Activated CD8-positive, alpha-beta memory T cell treated with anti-CD3 and anti-CD28 coated beads, Interleukin-2, amount 50 U/mL, for 24 hours (primary cell): ENCODE measurements around the gene OR4D1.
"Not testable (repeated sequence)": the region's sequence is repeated elsewhere in the genome, so short reads cannot be mapped to it uniquely, and the experiment has no call there.

Experiments used
- DNase-seq: peaks from one replicate; pipeline ENCODE4 v3.0.0-alpha.2; 2020; ENCODE audit errors: extremely low read depth

OR4D1 gene

DNA sequence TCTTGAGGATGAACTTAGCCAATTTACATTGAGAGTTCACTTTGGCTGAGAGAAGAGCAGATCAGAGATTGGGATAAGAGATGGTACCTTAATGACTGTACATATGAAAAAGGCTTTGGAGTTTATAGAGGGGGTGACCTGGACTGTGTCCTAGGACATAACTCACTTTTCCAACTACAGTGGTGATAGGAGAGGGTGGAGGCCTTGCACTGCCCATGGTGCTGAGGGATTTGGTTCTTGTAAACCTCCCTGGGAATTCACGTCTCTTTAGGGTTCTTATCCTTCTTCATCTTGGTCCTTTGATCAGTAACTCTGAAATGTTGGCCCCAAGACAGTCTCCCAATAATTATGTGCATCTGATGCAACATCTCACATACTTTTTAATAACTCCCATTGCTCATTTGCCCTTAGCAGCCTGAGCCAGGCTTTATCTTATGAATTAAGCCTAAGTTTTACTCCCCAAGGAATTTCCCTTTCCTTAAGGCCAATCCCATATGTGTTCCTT lies at the start of gene OR4D1:
OR4D1 (plus strand) TSS at position 455 of the 505 bp plus-strand sequence. CDS start 6,770 bp downstream, outside the sequence.
- DNase-seq: no peak

GRCh38 chr17:58100506-58100905 lies 47.7 kb upstream of the OR4D1 start:
- no peak for DNase-seq

DNA sequence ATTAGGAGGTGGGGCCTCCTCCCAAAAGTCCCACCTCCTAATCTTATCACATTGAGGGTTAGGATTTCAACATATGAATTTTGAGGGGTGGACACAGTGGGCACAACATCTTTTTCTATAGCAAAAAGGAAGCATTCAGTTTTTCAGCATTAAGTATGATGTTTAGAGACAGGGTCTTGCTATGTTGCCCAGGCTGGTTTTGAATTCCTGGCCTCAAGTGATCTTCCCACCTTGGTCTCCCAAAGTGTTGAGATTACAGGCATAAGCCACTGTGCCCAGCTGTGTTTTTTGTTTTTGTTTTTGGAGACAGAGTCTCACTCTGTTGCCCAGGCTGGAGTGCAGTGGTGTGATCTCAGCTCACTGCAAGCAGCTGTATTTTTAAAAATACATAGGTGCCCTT lies 46.3 kb upstream of the OR4D1 start:
- not testable (repeated sequence) for DNase-seq

GRCh38 chr17:58105093-58105492 lies 43.1 kb upstream of the OR4D1 start:
- no peak for DNase-seq

DNA sequence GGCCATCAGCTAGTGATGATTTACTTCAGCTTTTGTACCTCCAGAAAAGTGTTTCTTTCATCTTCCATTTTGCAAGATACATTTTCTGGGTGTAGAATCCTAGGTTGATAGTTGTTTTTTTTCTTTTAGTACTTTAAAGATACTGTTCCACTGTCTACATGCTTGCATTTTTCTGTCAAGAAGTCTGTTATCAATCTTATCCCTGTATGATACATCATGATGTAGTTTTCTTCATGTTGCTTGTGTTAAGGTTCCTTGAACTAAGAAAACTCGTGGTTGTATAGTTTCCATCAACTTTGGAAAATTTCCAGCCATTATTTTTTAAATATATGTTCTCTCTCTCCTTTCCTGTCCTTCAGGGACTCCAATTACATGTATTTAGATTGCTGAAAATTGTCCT lies 40.9 kb upstream of the OR4D1 start:
- no peak for DNase-seq

DNA sequence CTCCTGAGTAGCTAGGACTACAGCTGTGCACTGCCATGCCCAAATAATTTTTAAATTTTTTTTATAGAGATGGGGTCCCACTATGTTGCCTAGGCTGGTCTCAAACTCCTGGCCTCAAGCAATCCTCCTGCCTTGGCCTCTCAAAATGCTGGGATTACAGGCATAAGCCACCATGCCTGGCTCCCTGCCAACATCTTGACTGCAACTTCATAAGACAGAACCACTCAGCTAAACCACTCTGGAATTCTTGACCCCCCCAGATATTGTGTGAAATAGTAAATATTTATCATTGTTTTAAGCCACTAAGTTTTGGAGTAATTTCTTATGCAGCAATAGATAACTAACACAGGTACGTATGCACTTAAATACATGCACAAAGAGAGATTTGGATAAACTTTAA lies 39.0 kb upstream of the OR4D1 start:
- no peak for DNase-seq

DNA sequence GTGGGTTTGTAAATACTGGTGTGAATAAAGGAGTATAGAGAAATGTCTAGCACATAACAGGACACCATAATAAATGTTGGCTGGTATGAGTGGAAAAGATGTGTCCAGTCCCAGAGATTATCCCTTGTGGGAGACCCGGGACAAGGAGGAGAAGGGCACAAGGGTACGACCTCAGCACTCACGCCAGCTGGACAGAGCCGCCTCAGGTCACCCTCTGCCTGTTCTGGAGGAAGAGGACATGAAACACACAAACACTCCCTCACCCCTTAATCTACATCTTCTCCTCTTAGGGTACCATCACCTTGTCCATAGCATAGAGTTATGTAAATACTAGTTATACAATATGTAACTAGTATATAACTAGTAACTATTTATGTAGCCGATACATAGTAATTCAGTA lies 38.2 kb upstream of the OR4D1 start:
- DNase-seq: no peak

- DNase-seq: no peak
These were observed 36.5 kb upstream of the OR4D1 start for GRCh38 chr17:58111676-58112075.

GRCh38 chr17:58112970-58113631 lies 35.1 kb upstream of the OR4D1 start:
- DNase-seq: peak; percentile 72

- DNase-seq: no peak
These were observed 34.2 kb upstream of the OR4D1 start for GRCh38 chr17:58113947-58114346.

- no peak for DNase-seq
These were observed 30.8 kb upstream of the OR4D1 start for GRCh38 chr17:58117382-58117781.

GRCh38 chr17:58119491-58119890 lies 28.7 kb upstream of the OR4D1 start:
- no peak for DNase-seq

- no peak for DNase-seq
These were observed 27.9 kb upstream of the OR4D1 start for GRCh38 chr17:58120195-58120822.

- no peak for DNase-seq
These were observed 26.3 kb upstream of the OR4D1 start for GRCh38 chr17:58121925-58122324.

GRCh38 chr17:58127846-58128245 lies 20.3 kb upstream of the OR4D1 start:
- DNase-seq: no peak

GRCh38 chr17:58132697-58133096 lies 15.5 kb upstream of the OR4D1 start:
- not testable (repeated sequence) for DNase-seq

DNA sequence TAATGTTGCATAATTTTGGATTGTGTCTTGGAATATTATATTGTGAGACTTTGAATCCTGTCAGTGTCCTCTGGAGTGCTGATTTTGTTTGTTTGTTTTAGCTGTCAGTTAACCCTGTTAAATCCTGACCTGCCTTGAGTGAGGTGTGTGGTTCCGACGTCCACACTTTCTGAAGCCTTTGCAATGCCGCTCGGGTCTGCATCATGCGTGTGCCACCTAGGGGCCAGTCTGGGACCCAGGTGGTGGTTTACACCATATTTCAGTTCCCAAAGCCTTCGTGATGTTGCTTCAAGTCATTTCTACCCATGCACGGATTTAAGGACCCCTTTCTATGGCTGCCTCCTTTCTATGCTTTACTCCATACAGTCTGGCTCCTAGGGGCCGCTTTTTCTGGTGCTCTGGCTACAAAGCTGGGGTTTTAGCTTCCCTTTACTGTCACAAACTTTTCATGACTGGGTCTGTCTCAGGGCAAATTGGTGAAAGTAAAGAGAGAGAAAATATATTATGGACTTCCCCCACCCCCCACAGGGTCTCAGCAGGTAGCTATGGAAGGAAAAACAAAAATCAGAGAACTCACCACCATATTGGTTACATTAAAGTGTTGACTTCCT lies 11.4 kb upstream of the OR4D1 start:
- DNase-seq: no peak

DNA sequence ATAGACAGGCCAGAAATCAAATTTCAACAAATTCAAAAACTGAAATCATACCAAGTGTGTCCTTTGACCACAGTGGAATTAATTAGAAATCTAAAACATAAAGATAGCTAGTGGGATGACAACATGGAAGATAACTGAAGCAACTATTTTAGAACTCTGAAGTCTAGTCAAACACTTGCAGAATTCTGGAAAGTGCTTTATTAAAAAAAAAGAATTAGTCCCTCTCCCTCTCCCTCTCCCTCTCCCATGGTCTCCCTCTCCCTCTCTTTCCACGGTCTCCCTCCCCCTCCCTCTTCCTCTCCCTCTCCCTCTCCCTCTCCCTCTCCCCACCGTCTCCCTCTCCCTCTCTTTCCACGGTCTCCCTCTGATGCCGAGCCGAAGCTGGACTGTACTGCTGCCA lies 6.7 kb upstream of the OR4D1 start:
- DNase-seq: no peak

DNA sequence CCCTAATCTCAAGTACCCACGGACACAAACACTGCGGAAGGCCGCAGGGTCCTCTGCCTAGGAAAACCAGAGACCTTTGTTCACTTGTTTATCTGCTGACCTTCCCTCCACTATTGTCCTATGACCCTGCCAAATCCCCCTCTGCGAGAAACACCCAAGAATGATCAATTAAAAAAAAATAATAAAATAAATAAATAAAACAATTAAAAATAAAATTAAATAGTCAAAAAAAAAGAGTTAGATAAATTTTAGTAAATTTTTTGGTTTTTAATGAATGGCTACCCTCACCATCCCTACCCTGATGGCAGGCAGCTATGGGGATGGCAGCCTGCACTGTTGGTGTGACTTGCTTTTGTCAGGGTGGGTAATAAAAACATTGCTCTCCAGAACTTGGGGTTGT lies 4.8 kb upstream of the OR4D1 start:
- DNase-seq: not testable (repeated sequence)

- no peak for DNase-seq
These were observed 3.4 kb upstream of the OR4D1 start for GRCh38 chr17:58144801-58145200.

DNA sequence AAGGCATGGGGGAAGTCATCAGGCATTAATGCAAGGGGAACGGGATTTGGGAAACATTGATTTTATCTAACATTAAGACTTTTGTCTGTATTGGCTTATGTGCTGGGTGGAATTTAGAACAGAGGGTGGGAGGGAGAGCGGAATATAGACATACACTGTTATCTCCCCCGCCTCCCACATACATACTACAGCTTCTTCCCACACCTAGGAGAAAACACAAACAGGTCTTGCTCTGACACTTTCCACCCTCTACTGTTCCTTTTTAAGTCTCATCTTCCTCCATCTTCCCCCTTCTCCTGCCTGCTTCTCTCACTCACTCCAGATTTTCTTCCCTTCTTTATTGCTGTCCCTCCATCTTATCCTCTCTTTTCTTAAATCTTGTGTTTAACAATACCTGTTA lies 425 bp downstream of the OR4D1 start:
- DNase-seq: no peak

- no peak for DNase-seq
These were observed 2.2 kb downstream of the OR4D1 start for GRCh38 chr17:58150394-58150793.

GRCh38 chr17:58153046-58153445 lies 4.9 kb downstream of the OR4D1 start:
- DNase-seq: no peak
